Astrocyte (in vitro differentiated cells and primary cell): ENCODE measurements around the gene KIAA1671. TPM values are rescaled to one million over a fixed set of nuclear protein-coding genes. Genes with fewer than 3 reads are reported as not detected.
A peak's percentile ranks its signal among the peaks of the same experiment; 100 is the strongest.

Source experiments
- DNase-seq: peaks from one replicate; pipeline ENCODE4 v3.0.0-alpha.2; 2010; ENCODE audit warnings: low read depth
- FAIRE-seq: peaks from 2 replicates; lab custom pipeline; 2011; peaks lifted over from hg19 to GRCh38; lab: Jason Lieb, UNC
- H2AFZ ChIP-seq: 2 replicates; pipeline ENCODE4 v1.6.0; 2012; ENCODE audit warnings: low read depth, low read length, inconsistent platforms
- H3K27ac ChIP-seq: 2 replicates; pipeline ENCODE4 v1.5.1; 2011; ENCODE audit warnings: low read depth, low read length, inconsistent platforms
- H3K27me3 ChIP-seq: 2 replicates; pipeline ENCODE4 v1.6.0; 2011; ENCODE audit warnings: low read length, inconsistent platforms; ENCODE audit not compliant: insufficient read depth
- H3K36me3 ChIP-seq: 2 replicates; pipeline ENCODE4 v1.5.1; 2011; ENCODE audit warnings: low read length, inconsistent platforms; ENCODE audit not compliant: insufficient read depth
- H3K4me1 ChIP-seq: 2 replicates; pipeline ENCODE4 v1.5.1; 2011; ENCODE audit warnings: low read length, inconsistent platforms; ENCODE audit not compliant: insufficient read depth
- H3K4me2 ChIP-seq: 2 replicates; pipeline ENCODE4 v1.6.0; 2012; ENCODE audit warnings: low read length, inconsistent platforms
- H3K4me3 ChIP-seq: 2 replicates; pipeline ENCODE4 v1.5.1; 2011; ENCODE audit warnings: low read depth, mild to moderate bottlenecking, low read length, inconsistent platforms; ENCODE audit not compliant: insufficient read depth
- H3K79me2 ChIP-seq: 2 replicates; pipeline ENCODE4 v1.6.0; 2012; ENCODE audit warnings: mild to moderate bottlenecking, low read length, inconsistent platforms; ENCODE audit not compliant: insufficient read depth
- H3K9ac ChIP-seq: 2 replicates; pipeline ENCODE4 v1.6.0; 2012; ENCODE audit warnings: mild to moderate bottlenecking, low read length, inconsistent platforms
- H3K9me3 ChIP-seq: 2 replicates; pipeline ENCODE4 v1.5.1; 2012; ENCODE audit warnings: low read depth, mild to moderate bottlenecking, low read length, inconsistent platforms; ENCODE audit not compliant: insufficient read depth
- H4K20me1 ChIP-seq: 2 replicates; pipeline ENCODE4 v1.6.0; 2012; ENCODE audit warnings: low read length, inconsistent platforms; ENCODE audit not compliant: insufficient read depth
- H3K27ac Mint-ChIP-seq: one replicate; pipeline ENCODE4 v1.8.0; 2021; ENCODE audit warnings: mild to moderate bottlenecking, mixed read lengths; ENCODE audit not compliant: unreplicated experiment
- H3K27me3 Mint-ChIP-seq: one replicate; pipeline ENCODE4 v1.8.0; 2021; ENCODE audit warnings: low read depth, mixed read lengths; ENCODE audit not compliant: unreplicated experiment
- H3K36me3 Mint-ChIP-seq: one replicate; pipeline ENCODE4 v1.8.0; 2021; ENCODE audit warnings: low read depth, mixed read lengths; ENCODE audit not compliant: unreplicated experiment
- H3K4me1 Mint-ChIP-seq: one replicate; pipeline ENCODE4 v1.8.0; 2021; ENCODE audit warnings: low read depth, mixed read lengths; ENCODE audit not compliant: unreplicated experiment
- H3K4me3 Mint-ChIP-seq: one replicate; pipeline ENCODE4 v1.8.0; 2021; ENCODE audit warnings: mild to moderate bottlenecking, moderate library complexity, mixed read lengths; ENCODE audit not compliant: unreplicated experiment
- H3K9me3 Mint-ChIP-seq: one replicate; pipeline ENCODE4 v1.8.0; 2021; ENCODE audit warnings: mild to moderate bottlenecking, mixed read lengths; ENCODE audit not compliant: unreplicated experiment
- EZH2 ChIP-seq: IDR thresholded peaks from 2 replicates; pipeline ENCODE4 v1.6.1; 2012; ENCODE audit warnings: mild to moderate bottlenecking, low read length, inconsistent platforms; ENCODE audit not compliant: insufficient read depth
- total RNA-seq: library from RNA; stranded (reverse); gene quantifications from 2 replicates; pipeline ENCODE4 v1.2.1, GENCODE V29; 2021
- TF ChIP-seq, protein P1 (sequence below): IDR thresholded peaks from 2 replicates; pipeline ENCODE4 v1.5.1; 2011; ENCODE audit warnings: low read depth, mild to moderate bottlenecking, inconsistent platforms, low read length, moderate library complexity; ENCODE audit not compliant: insufficient read depth

Gene KIAA1671
- total RNA-seq, 1 donor from 2014 or later, result 28.4 TPM

DNA sequence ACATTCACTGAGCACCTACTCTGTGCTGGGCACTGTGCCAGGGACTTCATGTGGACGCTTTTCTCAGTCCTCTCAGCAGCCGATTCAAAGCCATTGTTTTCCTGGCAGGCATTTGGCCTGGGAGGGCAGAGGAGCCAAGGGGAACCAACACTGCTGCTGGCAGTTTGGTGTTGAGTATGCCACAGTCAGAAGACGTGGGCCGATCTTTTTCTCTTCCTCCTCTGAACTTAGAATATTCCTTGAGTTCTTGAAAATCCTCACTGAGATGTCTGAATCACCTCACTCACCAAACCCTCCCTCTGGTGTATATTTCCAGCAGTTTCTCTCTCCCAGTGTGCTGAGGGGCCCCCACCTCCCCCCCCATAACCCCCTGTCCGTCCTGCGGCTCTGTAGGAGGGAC is 132.6 kb downstream of the KIAA1671 start:
- Mint-ChIP-seq H3K4me3 (no peak overlapping the region), H3K4me1 (peaks cover 9% of the 10 kb centered on the region), H3K27ac (no peak overlapping the region), H3K27me3 (peaks cover 1% of the 10 kb centered on the region), H3K9me3 (no peaks in the 10 kb centered on the region), H3K36me3 (no peaks in the 10 kb centered on the region)
- no peaks in the 10 kb centered on the region for H3K36me3 ChIP-seq
- H3K9me3 ChIP-seq, result no peaks in the 10 kb centered on the region
- H3K27me3 ChIP-seq, result no peaks in the 10 kb centered on the region
- no peaks in the 10 kb centered on the region for H3K79me2 ChIP-seq
- H4K20me1 ChIP-seq, result peaks cover 10% of the 10 kb centered on the region
- FAIRE-seq, result no peak
- H3K4me3 ChIP-seq, result no peak overlapping the region
- H3K9ac ChIP-seq, result no peak overlapping the region
- no peak for TF ChIP-seq EZH2
- TF ChIP-seq, protein P1, sequence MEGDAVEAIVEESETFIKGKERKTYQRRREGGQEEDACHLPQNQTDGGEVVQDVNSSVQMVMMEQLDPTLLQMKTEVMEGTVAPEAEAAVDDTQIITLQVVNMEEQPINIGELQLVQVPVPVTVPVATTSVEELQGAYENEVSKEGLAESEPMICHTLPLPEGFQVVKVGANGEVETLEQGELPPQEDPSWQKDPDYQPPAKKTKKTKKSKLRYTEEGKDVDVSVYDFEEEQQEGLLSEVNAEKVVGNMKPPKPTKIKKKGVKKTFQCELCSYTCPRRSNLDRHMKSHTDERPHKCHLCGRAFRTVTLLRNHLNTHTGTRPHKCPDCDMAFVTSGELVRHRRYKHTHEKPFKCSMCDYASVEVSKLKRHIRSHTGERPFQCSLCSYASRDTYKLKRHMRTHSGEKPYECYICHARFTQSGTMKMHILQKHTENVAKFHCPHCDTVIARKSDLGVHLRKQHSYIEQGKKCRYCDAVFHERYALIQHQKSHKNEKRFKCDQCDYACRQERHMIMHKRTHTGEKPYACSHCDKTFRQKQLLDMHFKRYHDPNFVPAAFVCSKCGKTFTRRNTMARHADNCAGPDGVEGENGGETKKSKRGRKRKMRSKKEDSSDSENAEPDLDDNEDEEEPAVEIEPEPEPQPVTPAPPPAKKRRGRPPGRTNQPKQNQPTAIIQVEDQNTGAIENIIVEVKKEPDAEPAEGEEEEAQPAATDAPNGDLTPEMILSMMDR, result no peak
- no peak overlapping the region for H2AFZ ChIP-seq
- no peak overlapping the region for H3K4me2 ChIP-seq
- no peaks in the 10 kb centered on the region for H3K4me1 ChIP-seq
- DNase-seq, result no peak
- no peak overlapping the region for H3K27ac ChIP-seq

- H3K27ac ChIP-seq, result no peak overlapping the region
Measured at GRCh38 chr22:25085930-25086901, 133.7 kb downstream of the KIAA1671 start.

More at GRCh38 chr22:25085930-25086901, 133.7 kb downstream of the KIAA1671 start:
- Mint-ChIP-seq H3K4me3 (no peak overlapping the region), H3K27ac (no peak overlapping the region), H3K36me3 (no peaks in the 10 kb centered on the region), H3K4me1 (peaks cover 6% of the 10 kb centered on the region), H3K27me3 (peaks cover 1% of the 10 kb centered on the region), H3K9me3 (no peaks in the 10 kb centered on the region)
- Histone ChIP-seq H3K9ac (no peak overlapping the region), H3K4me1 (no peaks in the 10 kb centered on the region), H3K79me2 (no peaks in the 10 kb centered on the region), H3K4me3 (no peak overlapping the region), H3K36me3 (no peaks in the 10 kb centered on the region), H3K4me2 (no peak overlapping the region), H2AFZ (no peak overlapping the region), H3K9me3 (no peaks in the 10 kb centered on the region), H3K27me3 (no peaks in the 10 kb centered on the region), H4K20me1 (peaks cover 5% of the 10 kb centered on the region)
- DNase-seq (peak; percentile 14), FAIRE-seq (no peak)
- TF ChIP-seq, protein P1, result no peak
- no peak for TF ChIP-seq EZH2
